ENCODE measurements around the gene TBRG1.
A peak's percentile ranks its signal among the peaks of the same experiment; 100 is the strongest.

TBRG1 gene

GRCh38 chr11:124669193-124669592 lies 46.5 kb downstream of the TBRG1 start:
- DNase-seq (ENCODE audit: low read depth in 2 of 2): peak; percentile 68 to 73
- H3K4me3 ChIP-seq (replicated peaks in 1 of 2; ENCODE audit: low read depth in 2 of 2, low read length in 2 of 2): no peak overlapping the region
- TF ChIP-seq CTCF (IDR thresholded peaks at IDR 0.05; ENCODE audit: low read depth, low read length): peak; percentile 78

GRCh38 chr11:124670732-124671131 lies 48.1 kb downstream of the TBRG1 start:
- peak; percentile 21 to 46 for DNase-seq (ENCODE audit: low read depth in 2 of 2)
- no peak for TF ChIP-seq CTCF (IDR thresholded peaks at IDR 0.05; ENCODE audit: low read depth, low read length)
- H3K4me3 ChIP-seq (replicated peaks in 1 of 2; ENCODE audit: low read depth in 2 of 2, low read length in 2 of 2): no peak overlapping the region

- no peak for DNase-seq (ENCODE audit: low read depth in 2 of 2)
- no peak for TF ChIP-seq CTCF (IDR thresholded peaks at IDR 0.05; ENCODE audit: low read depth, low read length)
- peak overlapping the region; percentile 70 to 83 for H3K4me3 ChIP-seq (replicated peaks in 1 of 2; ENCODE audit: low read depth in 2 of 2, low read length in 2 of 2)
Observed at GRCh38 chr11:124672536-124673215, 50.0 kb downstream of the TBRG1 start.

GRCh38 chr11:124673333-124674167 lies 50.9 kb downstream of the TBRG1 start, which contains the start of the genes SIAE and SPA17:
SIAE (minus strand) TSS chr11:124673739; CDS start chr11:124673708, 31 bp downstream.
SPA17 (plus strand) TSS chr11:124673904; CDS start chr11:124675265, 1,361 bp downstream.
- H3K4me3 ChIP-seq (replicated peaks in 1 of 2; ENCODE audit: low read depth in 2 of 2, low read length in 2 of 2): peak within 1 kb of the TSS; percentile 70 to 83
- DNase-seq (ENCODE audit: low read depth in 2 of 2): peak; percentile 98
- no peak for TF ChIP-seq CTCF (IDR thresholded peaks at IDR 0.05; ENCODE audit: low read depth, low read length)

GRCh38 chr11:124674168-124674517 lies 51.5 kb downstream of the TBRG1 start:
- no peak for TF ChIP-seq CTCF (IDR thresholded peaks at IDR 0.05; ENCODE audit: low read depth, low read length)
- H3K4me3 ChIP-seq (replicated peaks in 1 of 2; ENCODE audit: low read depth in 2 of 2, low read length in 2 of 2): peak overlapping the region; percentile 70 to 83
- DNase-seq (ENCODE audit: low read depth in 2 of 2): no peak

- TF ChIP-seq CTCF (IDR thresholded peaks at IDR 0.05; ENCODE audit: low read depth, low read length): no peak
- peak overlapping the region; percentile 70 to 83 for H3K4me3 ChIP-seq (replicated peaks in 1 of 2; ENCODE audit: low read depth in 2 of 2, low read length in 2 of 2)
Observed at GRCh38 chr11:124674571-124674970, 51.9 kb downstream of the TBRG1 start.

More at GRCh38 chr11:124674571-124674970, 51.9 kb downstream of the TBRG1 start:
- no peak for DNase-seq (ENCODE audit: low read depth in 2 of 2)

Data from cardiac fibroblast (primary cell).